Glutamatergic neuron (in vitro differentiated cells): Measurements from ENCODE around the gene FGF14. TPM values are rescaled to one million over a fixed set of nuclear protein-coding genes. Genes with fewer than 3 reads are reported as not detected.

Experiments used
- DNase-seq: peaks from one replicate; pipeline ENCODE4 v3.0.0; 2022
- H3K27ac Mint-ChIP-seq: one replicate; pipeline ENCODE4 v1.8.0; 2020; ENCODE audit warnings: mild to moderate bottlenecking, mixed read lengths, inconsistent platforms; ENCODE audit not compliant: unreplicated experiment
- H3K27me3 Mint-ChIP-seq: one replicate; pipeline ENCODE4 v1.8.0; 2020; ENCODE audit warnings: mild to moderate bottlenecking, moderate library complexity, mixed read lengths, inconsistent platforms; ENCODE audit not compliant: unreplicated experiment
- H3K36me3 Mint-ChIP-seq: one replicate; pipeline ENCODE4 v1.8.0; 2020; ENCODE audit warnings: mild to moderate bottlenecking, mixed read lengths, inconsistent platforms; ENCODE audit not compliant: unreplicated experiment
- H3K4me1 Mint-ChIP-seq: one replicate; pipeline ENCODE4 v1.8.0; 2020; ENCODE audit warnings: mild to moderate bottlenecking, low read depth, mixed read lengths, inconsistent platforms; ENCODE audit not compliant: unreplicated experiment
- H3K4me3 Mint-ChIP-seq: one replicate; pipeline ENCODE4 v1.8.0; 2020; ENCODE audit warnings: mild to moderate bottlenecking, mixed read lengths, inconsistent platforms; ENCODE audit not compliant: unreplicated experiment
- H3K9me3 Mint-ChIP-seq: one replicate; pipeline ENCODE4 v1.8.0; 2020; ENCODE audit warnings: mild to moderate bottlenecking, moderate library complexity, mixed read lengths, inconsistent platforms; ENCODE audit not compliant: unreplicated experiment
- total RNA-seq: library from RNA; stranded (reverse); fragmentation: NEBNext Ultra II Directional; extraction: Animal tissue kit (Norgen Biotek cat#: 25700); gene quantifications from one replicate; pipeline ENCODE4 v1.2.1, GENCODE V29; 2021; ENCODE audit not compliant: unreplicated experiment
- TF ChIP-seq, protein P1 (sequence below): fragments of 200-600 bp; sonication (generic); IDR thresholded peaks from one replicate; pipeline ENCODE4 v1.5.0; 2021; ENCODE audit not compliant: partially characterized antibody, unreplicated experiment

The FGF14 gene
- total RNA-seq, 1 donor from 2014 or later: 17.8 TPM

DNA sequence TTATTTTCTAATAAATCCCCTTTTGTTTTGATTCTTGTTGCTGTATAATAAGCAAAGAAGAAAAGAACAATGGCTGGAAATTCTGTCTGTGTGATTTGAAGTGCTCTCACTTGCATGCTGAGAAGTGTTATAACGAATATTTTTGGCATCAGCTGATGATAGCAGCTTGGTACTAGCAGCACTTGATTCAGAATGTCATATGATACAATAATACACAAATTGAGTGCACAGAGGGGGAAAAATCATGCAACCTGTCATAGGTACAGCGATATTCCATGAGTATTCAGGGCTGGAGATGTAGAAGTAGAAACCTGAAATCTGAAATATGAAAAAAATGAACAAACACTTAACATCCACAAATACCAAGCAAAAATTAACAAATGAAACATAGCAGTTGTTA is 108.1 kb downstream of the FGF14 start:
- no peak overlapping the region for H3K4me3 Mint-ChIP-seq
- no peaks in the 10 kb centered on the region for H3K36me3 Mint-ChIP-seq
- no peaks in the 10 kb centered on the region for H3K9me3 Mint-ChIP-seq
- H3K27me3 Mint-ChIP-seq: no peaks in the 10 kb centered on the region
- no peak overlapping the region for H3K27ac Mint-ChIP-seq
- DNase-seq: no peak
- peaks cover 8% of the 10 kb centered on the region for H3K4me1 Mint-ChIP-seq
- TF ChIP-seq, protein P1, sequence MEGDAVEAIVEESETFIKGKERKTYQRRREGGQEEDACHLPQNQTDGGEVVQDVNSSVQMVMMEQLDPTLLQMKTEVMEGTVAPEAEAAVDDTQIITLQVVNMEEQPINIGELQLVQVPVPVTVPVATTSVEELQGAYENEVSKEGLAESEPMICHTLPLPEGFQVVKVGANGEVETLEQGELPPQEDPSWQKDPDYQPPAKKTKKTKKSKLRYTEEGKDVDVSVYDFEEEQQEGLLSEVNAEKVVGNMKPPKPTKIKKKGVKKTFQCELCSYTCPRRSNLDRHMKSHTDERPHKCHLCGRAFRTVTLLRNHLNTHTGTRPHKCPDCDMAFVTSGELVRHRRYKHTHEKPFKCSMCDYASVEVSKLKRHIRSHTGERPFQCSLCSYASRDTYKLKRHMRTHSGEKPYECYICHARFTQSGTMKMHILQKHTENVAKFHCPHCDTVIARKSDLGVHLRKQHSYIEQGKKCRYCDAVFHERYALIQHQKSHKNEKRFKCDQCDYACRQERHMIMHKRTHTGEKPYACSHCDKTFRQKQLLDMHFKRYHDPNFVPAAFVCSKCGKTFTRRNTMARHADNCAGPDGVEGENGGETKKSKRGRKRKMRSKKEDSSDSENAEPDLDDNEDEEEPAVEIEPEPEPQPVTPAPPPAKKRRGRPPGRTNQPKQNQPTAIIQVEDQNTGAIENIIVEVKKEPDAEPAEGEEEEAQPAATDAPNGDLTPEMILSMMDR: no peak

DNA sequence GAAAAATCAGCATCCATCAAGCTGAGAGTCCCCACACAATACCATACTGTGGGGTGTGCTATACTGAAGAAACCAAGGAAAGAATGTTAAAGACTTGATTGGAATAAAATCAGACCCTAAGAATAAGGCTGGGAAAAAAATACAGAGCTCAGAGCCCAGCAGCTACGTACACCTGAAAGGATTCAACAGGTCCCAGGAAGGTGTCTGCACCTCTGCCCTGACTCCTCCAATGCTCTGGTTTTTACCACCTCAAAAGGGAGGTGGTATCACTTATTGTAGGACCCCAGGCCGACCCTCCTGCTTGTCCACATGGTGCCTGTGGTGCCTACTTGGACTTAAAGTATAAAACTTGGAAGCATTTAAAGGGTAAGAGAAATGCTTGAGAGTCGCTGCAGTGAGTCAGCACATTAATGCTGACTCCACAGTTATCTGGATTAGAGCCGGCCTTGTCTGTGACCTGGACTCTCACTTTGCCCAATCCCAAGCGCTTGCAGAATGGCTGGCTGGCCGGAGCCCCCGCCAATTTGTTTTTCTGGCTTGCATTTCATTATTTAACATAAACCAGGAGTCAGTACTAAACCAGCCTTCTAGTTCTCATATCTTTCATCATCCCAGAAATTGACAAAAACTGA is 110.1 kb downstream of the FGF14 start:
- H3K4me3 Mint-ChIP-seq: no peak overlapping the region

DNA sequence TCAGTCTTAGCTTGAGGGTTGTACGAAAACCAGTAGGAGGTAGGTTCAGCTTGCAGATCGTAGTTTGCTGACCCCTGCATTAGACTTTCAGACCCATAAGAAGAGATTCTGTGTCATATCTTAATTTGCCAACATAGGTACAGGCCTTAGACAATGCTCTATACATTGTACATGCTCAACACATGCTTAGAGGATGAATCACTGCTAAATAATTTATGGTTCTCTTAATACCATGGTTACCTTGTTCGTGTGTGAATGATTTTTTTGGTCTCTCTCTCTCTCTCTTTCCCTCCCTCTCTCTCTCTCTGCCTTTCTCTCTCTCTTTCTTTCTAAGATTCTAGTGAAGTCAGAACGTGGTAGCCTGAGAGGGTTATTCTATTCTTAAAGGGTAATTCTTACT is 112.2 kb downstream of the FGF14 start:
- no peak overlapping the region for H3K27ac Mint-ChIP-seq
- TF ChIP-seq, protein P1: no peak
- no peaks in the 10 kb centered on the region for H3K36me3 Mint-ChIP-seq
- no peaks in the 10 kb centered on the region for H3K9me3 Mint-ChIP-seq
- H3K4me3 Mint-ChIP-seq: no peak overlapping the region
- H3K27me3 Mint-ChIP-seq: no peaks in the 10 kb centered on the region
- peaks cover 5% of the 10 kb centered on the region for H3K4me1 Mint-ChIP-seq
- DNase-seq: no peak

More for the DNA sequence above, 110.1 kb downstream of the FGF14 start:
- Mint-ChIP-seq H3K27me3 (no peaks in the 10 kb centered on the region), H3K9me3 (no peaks in the 10 kb centered on the region), H3K27ac (no peak overlapping the region), H3K36me3 (no peaks in the 10 kb centered on the region), H3K4me1 (peaks cover 4% of the 10 kb centered on the region)
- TF ChIP-seq, protein P1: no peak
- no peak for DNase-seq

DNA sequence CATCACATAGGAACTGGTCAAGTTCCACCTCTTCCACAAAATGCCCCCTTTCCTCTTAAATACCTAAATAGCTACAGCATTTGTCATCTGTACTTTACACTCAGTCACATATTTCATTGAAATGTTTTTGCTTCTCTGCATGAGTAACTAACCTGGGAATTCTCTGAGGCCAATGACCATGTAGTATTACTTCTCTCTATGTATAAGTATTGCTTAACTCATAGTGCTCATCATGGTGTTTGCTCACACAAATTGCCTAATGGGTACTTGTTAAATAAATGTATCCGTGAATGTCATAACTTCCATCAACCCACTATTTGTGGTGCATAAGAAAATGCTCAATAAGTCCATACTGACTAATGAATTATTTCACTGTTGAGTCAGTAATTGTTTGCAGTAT is 115.5 kb downstream of the FGF14 start:
- DNase-seq: no peak
- Mint-ChIP-seq H3K27me3 (no peaks in the 10 kb centered on the region), H3K36me3 (no peaks in the 10 kb centered on the region), H3K9me3 (no peaks in the 10 kb centered on the region), H3K4me1 (peaks cover 3% of the 10 kb centered on the region), H3K27ac (no peak overlapping the region), H3K4me3 (no peak overlapping the region)
- TF ChIP-seq, protein P1: no peak

DNA sequence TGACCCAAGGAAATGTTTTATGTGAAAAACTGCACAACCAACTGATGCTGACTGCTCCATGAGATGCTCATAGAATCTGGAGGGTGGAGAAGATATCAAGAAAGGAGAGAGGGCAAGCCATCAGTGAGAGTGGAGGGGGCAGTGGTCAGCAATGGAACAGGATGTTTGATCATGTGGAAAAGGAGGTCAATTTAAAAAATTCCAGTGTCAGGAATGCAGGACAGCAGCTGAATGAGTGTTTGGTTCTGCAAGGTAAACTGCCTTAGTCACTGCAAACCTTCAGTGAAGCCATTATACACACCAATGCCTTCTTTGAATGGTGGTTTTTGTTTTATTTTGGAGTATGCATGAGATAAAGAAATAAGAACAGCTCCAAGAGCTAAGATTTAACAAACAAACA is 121.5 kb downstream of the FGF14 start:
- no peak overlapping the region for H3K27ac Mint-ChIP-seq
- H3K4me1 Mint-ChIP-seq: peaks cover 11% of the 10 kb centered on the region
- H3K4me3 Mint-ChIP-seq: no peak overlapping the region
- H3K27me3 Mint-ChIP-seq: no peaks in the 10 kb centered on the region
- TF ChIP-seq, protein P1: no peak
- H3K9me3 Mint-ChIP-seq: peaks cover 2% of the 10 kb centered on the region
- no peak for DNase-seq
- H3K36me3 Mint-ChIP-seq: no peaks in the 10 kb centered on the region
